ENCODE measurements around the gene CCDC141. TPM values are rescaled to one million over a fixed set of nuclear protein-coding genes. Genes with fewer than 3 reads are reported as not detected.
"Not testable (repeated sequence)": the region's sequence is repeated elsewhere in the genome, so short reads cannot be mapped to it uniquely, and the experiment has no call there.

The CCDC141 gene
- total RNA-seq (1 to 10 TPM; 3.9 to 4.4 TPM), polyA plus RNA-seq (ENCODE audit: insufficient read length in 2 of 2) (under 1 TPM; 0.51 to 0.89 TPM)
- long read RNA-seq, donor 1, full-length matches to known transcripts, result 1 of 1 reads
- long read RNA-seq, donor 1, partial matches to known transcripts, result 0 of 1 reads
- long read RNA-seq, donor 1, other reads (novel, unspliced or antisense), result 0 of 1 reads
- long read RNA-seq, donor 2, result 0 reads
- long read RNA-seq, donor 3, result 0 reads
- long read RNA-seq, donor 4, result 0 reads

- peak within 1 kb of the TSS; percentile 22 for H3K27ac ChIP-seq (ENCODE audit: low read depth, low read length)
- no peaks in the 10 kb centered on the region for H3K4me1 ChIP-seq (ENCODE audit: control insufficient read depth, insufficient read depth, low read length)
- DNase-seq (ENCODE audit: low read depth in 4 of 6, low spot score in 6 of 6), result no peak
- no peaks in the 10 kb centered on the region for H3K27me3 ChIP-seq (ENCODE audit: control insufficient read depth, insufficient read depth, low read length)
- 61% methylated on average over 10 of the region's 12 CpGs for WGBS (ENCODE audit: insufficient coverage)
- H3K9me3 ChIP-seq (ENCODE audit: control insufficient read depth, insufficient read depth, low read length), result no peaks in the 10 kb centered on the region
- no peaks in the 10 kb centered on the region for H3K36me3 ChIP-seq (ENCODE audit: control insufficient read depth, insufficient read depth, low read length)
- no peak within 1 kb of the TSS for H3K4me3 ChIP-seq (ENCODE audit: low read depth, low read length)
These were observed at the start of gene CCDC141 for GRCh38 chr2:179049546-179050311. Gene CCDC141, minus strand, starts transcription at chr2:179050137. Its CDS starts 196 bp downstream, at chr2:179049941.

GRCh38 chr2:179098080-179098689 lies 48.2 kb upstream of the CCDC141 start:
- no peaks in the 10 kb centered on the region for H3K36me3 ChIP-seq (ENCODE audit: control insufficient read depth, insufficient read depth, low read length)
- no peaks in the 10 kb centered on the region for H3K4me1 ChIP-seq (ENCODE audit: control insufficient read depth, insufficient read depth, low read length)
- no peak overlapping the region for H3K4me3 ChIP-seq (ENCODE audit: low read depth, low read length)
- no peaks in the 10 kb centered on the region for H3K27me3 ChIP-seq (ENCODE audit: control insufficient read depth, insufficient read depth, low read length)
- H3K9me3 ChIP-seq (ENCODE audit: control insufficient read depth, insufficient read depth, low read length), result no peaks in the 10 kb centered on the region
- no peak for DNase-seq (ENCODE audit: low read depth in 4 of 6, low spot score in 6 of 6)
- no CpG with 5 or more reads among the region's 4 CpGs for WGBS (ENCODE audit: insufficient coverage)
- no peak overlapping the region for H3K27ac ChIP-seq (ENCODE audit: low read depth, low read length)

- 100% methylated on average over 1 of the region's 1 CpG for WGBS (ENCODE audit: insufficient coverage)
- no peak for DNase-seq (ENCODE audit: low read depth in 4 of 6, low spot score in 6 of 6)
- no peaks in the 10 kb centered on the region for H3K27me3 ChIP-seq (ENCODE audit: control insufficient read depth, insufficient read depth, low read length)
- H3K4me3 ChIP-seq (ENCODE audit: low read depth, low read length), result no peak overlapping the region
- no peaks in the 10 kb centered on the region for H3K36me3 ChIP-seq (ENCODE audit: control insufficient read depth, insufficient read depth, low read length)
- no peaks in the 10 kb centered on the region for H3K9me3 ChIP-seq (ENCODE audit: control insufficient read depth, insufficient read depth, low read length)
- no peaks in the 10 kb centered on the region for H3K4me1 ChIP-seq (ENCODE audit: control insufficient read depth, insufficient read depth, low read length)
- H3K27ac ChIP-seq (ENCODE audit: low read depth, low read length), result no peak overlapping the region
These were observed 47.2 kb upstream of the CCDC141 start for GRCh38 chr2:179097131-179097530.

- H3K27me3 ChIP-seq (ENCODE audit: control insufficient read depth, insufficient read depth, low read length), result no peaks in the 10 kb centered on the region
- H3K9me3 ChIP-seq (ENCODE audit: control insufficient read depth, insufficient read depth, low read length), result no peaks in the 10 kb centered on the region
- no peak overlapping the region for H3K4me3 ChIP-seq (ENCODE audit: low read depth, low read length)
- H3K36me3 ChIP-seq (ENCODE audit: control insufficient read depth, insufficient read depth, low read length), result no peaks in the 10 kb centered on the region
- H3K4me1 ChIP-seq (ENCODE audit: control insufficient read depth, insufficient read depth, low read length), result no peaks in the 10 kb centered on the region
- DNase-seq (ENCODE audit: low read depth in 4 of 6, low spot score in 6 of 6), result no peak
- no peak overlapping the region for H3K27ac ChIP-seq (ENCODE audit: low read depth, low read length)
- WGBS (ENCODE audit: insufficient coverage), result no CpG with 5 or more reads among the region's 3 CpGs
These were observed 46.2 kb upstream of the CCDC141 start for GRCh38 chr2:179096090-179096489.

GRCh38 chr2:179092912-179093311 lies 43.0 kb upstream of the CCDC141 start:
- H3K4me3 ChIP-seq (ENCODE audit: low read depth, low read length); DNase-seq (ENCODE audit: low read depth in 4 of 6, low spot score in 6 of 6); H3K9me3 ChIP-seq (ENCODE audit: control insufficient read depth, insufficient read depth, low read length); H3K27me3 ChIP-seq (ENCODE audit: control insufficient read depth, insufficient read depth, low read length); H3K4me1 ChIP-seq (ENCODE audit: control insufficient read depth, insufficient read depth, low read length); H3K36me3 ChIP-seq (ENCODE audit: control insufficient read depth, insufficient read depth, low read length); H3K27ac ChIP-seq (ENCODE audit: low read depth, low read length): not testable (repeated sequence)
- WGBS (ENCODE audit: insufficient coverage), result 96% methylated on average over 4 of the region's 4 CpGs

GRCh38 chr2:179082697-179083096 lies 32.8 kb upstream of the CCDC141 start:
- H3K36me3 ChIP-seq (ENCODE audit: control insufficient read depth, insufficient read depth, low read length), result no peaks in the 10 kb centered on the region
- H3K27me3 ChIP-seq (ENCODE audit: control insufficient read depth, insufficient read depth, low read length), result no peaks in the 10 kb centered on the region
- no peak overlapping the region for H3K27ac ChIP-seq (ENCODE audit: low read depth, low read length)
- H3K9me3 ChIP-seq (ENCODE audit: control insufficient read depth, insufficient read depth, low read length), result no peaks in the 10 kb centered on the region
- no peak overlapping the region for H3K4me3 ChIP-seq (ENCODE audit: low read depth, low read length)
- 79% methylated on average over 2 of the region's 2 CpGs for WGBS (ENCODE audit: insufficient coverage)
- no peaks in the 10 kb centered on the region for H3K4me1 ChIP-seq (ENCODE audit: control insufficient read depth, insufficient read depth, low read length)
- DNase-seq (ENCODE audit: low read depth in 4 of 6, low spot score in 6 of 6), result no peak

GRCh38 chr2:179081954-179082353 lies 32.0 kb upstream of the CCDC141 start:
- H3K4me1 ChIP-seq (ENCODE audit: control insufficient read depth, insufficient read depth, low read length), result no peaks in the 10 kb centered on the region
- no peaks in the 10 kb centered on the region for H3K27me3 ChIP-seq (ENCODE audit: control insufficient read depth, insufficient read depth, low read length)
- H3K36me3 ChIP-seq (ENCODE audit: control insufficient read depth, insufficient read depth, low read length), result no peaks in the 10 kb centered on the region
- no peak overlapping the region for H3K27ac ChIP-seq (ENCODE audit: low read depth, low read length)
- no peak for DNase-seq (ENCODE audit: low read depth in 4 of 6, low spot score in 6 of 6)
- H3K9me3 ChIP-seq (ENCODE audit: control insufficient read depth, insufficient read depth, low read length), result no peaks in the 10 kb centered on the region
- H3K4me3 ChIP-seq (ENCODE audit: low read depth, low read length), result no peak overlapping the region

GRCh38 chr2:179072527-179072926 lies 22.6 kb upstream of the CCDC141 start:
- WGBS (ENCODE audit: insufficient coverage), result 100% methylated on average over 1 of the region's 3 CpGs

GRCh38 chr2:179071810-179072355 lies 21.9 kb upstream of the CCDC141 start:
- H3K36me3 ChIP-seq (ENCODE audit: control insufficient read depth, insufficient read depth, low read length), result no peaks in the 10 kb centered on the region
- H3K4me1 ChIP-seq (ENCODE audit: control insufficient read depth, insufficient read depth, low read length), result no peaks in the 10 kb centered on the region
- WGBS (ENCODE audit: insufficient coverage), result no CpG with 5 or more reads among the region's 3 CpGs
- DNase-seq (ENCODE audit: low read depth in 4 of 6, low spot score in 6 of 6), result no peak
- no peaks in the 10 kb centered on the region for H3K27me3 ChIP-seq (ENCODE audit: control insufficient read depth, insufficient read depth, low read length)
- H3K27ac ChIP-seq (ENCODE audit: low read depth, low read length), result no peak overlapping the region
- H3K4me3 ChIP-seq (ENCODE audit: low read depth, low read length), result no peak overlapping the region
- no peaks in the 10 kb centered on the region for H3K9me3 ChIP-seq (ENCODE audit: control insufficient read depth, insufficient read depth, low read length)

More at GRCh38 chr2:179072527-179072926, 22.6 kb upstream of the CCDC141 start:
- Histone ChIP-seq H3K27me3 (ENCODE audit: control insufficient read depth, insufficient read depth, low read length) (no peaks in the 10 kb centered on the region), H3K27ac (ENCODE audit: low read depth, low read length) (no peak overlapping the region), H3K4me3 (ENCODE audit: low read depth, low read length) (no peak overlapping the region), H3K9me3 (ENCODE audit: control insufficient read depth, insufficient read depth, low read length) (no peaks in the 10 kb centered on the region), H3K4me1 (ENCODE audit: control insufficient read depth, insufficient read depth, low read length) (no peaks in the 10 kb centered on the region), H3K36me3 (ENCODE audit: control insufficient read depth, insufficient read depth, low read length) (no peaks in the 10 kb centered on the region)
- no peak for DNase-seq (ENCODE audit: low read depth in 4 of 6, low spot score in 6 of 6)

Data from spinal cord (tissue), 10 donors.